C1 segment of cervical spinal cord (tissue), 14 donors: ENCODE data around the gene MAPRE2.
"Not testable (repeated sequence)": the region's sequence is repeated elsewhere in the genome, so short reads cannot be mapped to it uniquely, and the experiment has no call there.

Experiments used
- DNase-seq, 14 donors: peaks; one replicate each; lab custom pipeline; 2025; lab: John Stamatoyannopoulos, UW

The MAPRE2 gene

GRCh38 chr18:35153609-35154272 lies 112.5 kb downstream of the MAPRE2 start:
- no peak for DNase-seq

- DNase-seq = peak in 1 of 14 donors; percentile 49
Observed at GRCh38 chr18:35155398-35156117, 114.3 kb downstream of the MAPRE2 start.

- DNase-seq = no peak
Observed at GRCh38 chr18:35157181-35157580, 116.0 kb downstream of the MAPRE2 start.

- no peak for DNase-seq
Observed at GRCh38 chr18:35158728-35159450, 117.7 kb downstream of the MAPRE2 start.

GRCh38 chr18:35159782-35160181 lies 118.6 kb downstream of the MAPRE2 start:
- DNase-seq = no peak

- DNase-seq = no peak
Observed at GRCh38 chr18:35161485-35161884, 120.3 kb downstream of the MAPRE2 start.

- DNase-seq = no peak
Observed at GRCh38 chr18:35161934-35162333, 120.7 kb downstream of the MAPRE2 start.

GRCh38 chr18:35163014-35163539 lies 121.9 kb downstream of the MAPRE2 start:
- no peak for DNase-seq

- DNase-seq = no peak
Observed at GRCh38 chr18:35163721-35164120, 122.5 kb downstream of the MAPRE2 start.

GRCh38 chr18:35164133-35164532 lies 122.9 kb downstream of the MAPRE2 start:
- DNase-seq = peak in 1 of 14 donors; percentile 59

- DNase-seq = no peak
Observed at GRCh38 chr18:35167332-35167731, 126.1 kb downstream of the MAPRE2 start.

- no peak for DNase-seq
Observed at GRCh38 chr18:35167857-35168256, 126.6 kb downstream of the MAPRE2 start.

GRCh38 chr18:35170323-35170722 lies 129.1 kb downstream of the MAPRE2 start:
- DNase-seq = not testable (repeated sequence)

GRCh38 chr18:35171315-35171987 lies 130.2 kb downstream of the MAPRE2 start:
- no peak for DNase-seq

GRCh38 chr18:35172009-35172408 lies 130.8 kb downstream of the MAPRE2 start:
- no peak for DNase-seq

GRCh38 chr18:35172451-35173035 lies 131.3 kb downstream of the MAPRE2 start:
- no peak for DNase-seq

GRCh38 chr18:35174093-35174731 lies 133.0 kb downstream of the MAPRE2 start:
- DNase-seq = peak in 1 of 14 donors; percentile 51

GRCh38 chr18:35174745-35175144 lies 133.5 kb downstream of the MAPRE2 start:
- DNase-seq = no peak

- DNase-seq = no peak
Observed at GRCh38 chr18:35176925-35177324, 135.7 kb downstream of the MAPRE2 start.

GRCh38 chr18:35178260-35178659 lies 137.0 kb downstream of the MAPRE2 start:
- DNase-seq = peak in 1 of 14 donors; percentile 55

- DNase-seq = no peak
Observed at GRCh38 chr18:35179906-35180305, 138.7 kb downstream of the MAPRE2 start.
